GM21723 (cell line): Measurements from ENCODE around the gene TMCO4.
"Not testable (repeated sequence)": the region's sequence is repeated elsewhere in the genome, so short reads cannot be mapped to it uniquely, and the experiment has no call there.

Source experiments
- ATAC-seq: cut with Tn5 transposase; IDR thresholded peaks from one replicate; pipeline ENCODE4 v1.9.1; 2021; ENCODE audit warnings: mild to moderate bottlenecking, moderate library complexity; ENCODE audit not compliant: unreplicated experiment

TMCO4 gene

DNA sequence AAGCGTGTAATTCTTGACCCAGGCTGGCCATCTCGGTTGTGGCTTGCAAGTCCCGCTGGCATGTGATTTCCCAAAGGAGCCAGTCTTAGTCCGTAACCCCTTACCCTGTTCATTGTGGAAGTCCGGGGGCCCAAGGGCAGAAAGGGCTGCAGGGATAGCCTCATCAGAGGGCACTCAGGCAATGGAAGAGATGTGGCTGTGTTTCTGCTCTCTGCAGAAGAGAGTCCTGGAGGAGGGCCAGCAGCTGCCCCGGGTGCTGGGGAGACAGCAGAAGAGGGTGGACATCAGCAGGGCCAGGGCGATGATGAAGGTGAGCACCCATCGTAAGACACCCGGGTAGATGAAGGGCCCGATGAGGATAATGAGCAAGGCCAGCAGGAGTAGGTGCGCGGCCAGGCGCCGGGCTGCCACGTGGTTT, 14.5 kb upstream of the TMCO4 start:
- ATAC-seq = no peak

DNA sequence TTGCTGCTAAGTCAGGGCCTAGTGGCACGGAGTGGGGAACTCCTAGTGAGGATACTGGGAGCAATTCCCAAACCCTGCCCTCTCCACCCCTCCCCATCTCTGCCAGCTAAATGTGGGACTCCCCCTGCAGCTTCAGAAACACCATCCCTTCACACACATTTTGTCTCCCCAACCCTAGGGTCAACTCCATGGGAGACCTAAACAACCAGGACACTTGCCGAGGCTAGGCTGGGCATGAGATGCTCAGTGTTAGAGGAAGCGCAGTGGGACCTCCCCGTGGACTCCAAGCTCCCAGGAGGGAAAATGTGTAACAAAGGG, 13.9 kb upstream of the TMCO4 start:
- ATAC-seq = no peak

DNA sequence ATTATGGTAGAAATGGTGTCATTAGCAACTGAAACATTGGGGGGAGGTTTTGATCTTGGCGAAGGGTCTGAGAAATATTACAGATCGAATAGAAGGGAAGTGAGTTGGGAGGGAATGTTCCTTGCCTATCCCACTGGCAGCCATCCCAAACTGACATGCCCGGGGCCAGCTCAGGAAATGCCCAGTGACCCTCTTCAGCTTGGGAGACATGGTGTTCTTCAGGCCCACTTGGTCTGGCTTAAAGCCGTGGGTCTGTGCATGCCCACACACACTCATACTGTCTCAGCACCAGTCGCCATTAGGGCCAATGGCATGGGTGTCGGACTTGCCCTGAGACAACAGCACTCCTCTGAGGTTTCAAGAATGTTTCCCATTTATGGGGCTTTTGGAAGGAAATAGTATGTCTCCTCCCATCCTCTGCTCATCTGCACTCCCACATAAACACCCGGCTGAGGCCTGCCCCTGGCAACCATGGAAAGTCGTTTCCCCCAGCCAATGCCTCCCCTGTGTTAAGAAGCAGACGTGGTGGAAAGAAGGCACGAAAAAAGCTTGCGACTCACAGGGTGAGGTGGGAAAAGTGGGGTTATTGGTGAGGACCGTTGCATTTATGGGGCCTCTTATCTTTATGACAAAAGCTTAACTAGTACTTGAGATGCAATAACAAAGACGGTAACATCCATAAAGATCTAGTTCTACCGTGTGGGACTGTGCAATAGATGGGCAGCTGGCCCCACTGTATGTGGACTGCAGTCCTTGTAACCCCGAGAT, 13.3 kb upstream of the TMCO4 start:
- ATAC-seq = no peak

GRCh38 chr1:19811206-19811851, 11.6 kb upstream of the TMCO4 start:
- no peak for ATAC-seq

DNA sequence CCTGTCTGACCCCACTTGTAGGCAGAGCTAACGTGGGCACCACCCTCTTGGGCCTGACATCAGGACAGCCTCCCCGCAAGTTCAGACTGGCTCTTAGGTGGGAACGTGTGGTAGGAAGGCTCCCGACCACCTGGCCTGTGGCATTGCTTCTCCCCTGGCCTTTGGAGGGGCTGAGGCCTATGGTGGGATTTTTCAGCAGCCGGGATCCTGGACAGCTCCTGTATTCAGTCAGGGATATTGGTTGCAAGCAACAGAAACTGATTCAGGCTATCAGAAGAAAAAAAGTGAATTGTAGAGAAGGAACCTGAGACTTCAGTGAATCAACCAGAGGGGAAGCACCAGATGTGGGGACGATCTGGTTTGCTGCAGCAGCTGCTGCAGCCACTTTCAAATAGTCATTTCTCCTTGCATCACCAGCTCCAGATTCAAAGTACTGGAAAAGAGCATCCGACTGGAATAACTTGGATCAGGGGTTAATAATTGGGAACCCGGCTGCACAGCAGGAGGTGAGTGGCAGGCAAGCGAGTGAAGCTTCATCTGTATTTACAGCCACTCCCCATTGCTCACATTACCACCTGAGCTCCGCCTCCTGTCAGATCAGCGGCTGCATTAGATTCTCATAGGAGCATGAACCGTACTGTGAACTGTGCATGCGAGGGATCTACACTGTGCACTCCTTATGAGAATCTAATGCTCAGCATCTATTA, 9.5 kb upstream of the TMCO4 start:
- ATAC-seq = no peak

DNA sequence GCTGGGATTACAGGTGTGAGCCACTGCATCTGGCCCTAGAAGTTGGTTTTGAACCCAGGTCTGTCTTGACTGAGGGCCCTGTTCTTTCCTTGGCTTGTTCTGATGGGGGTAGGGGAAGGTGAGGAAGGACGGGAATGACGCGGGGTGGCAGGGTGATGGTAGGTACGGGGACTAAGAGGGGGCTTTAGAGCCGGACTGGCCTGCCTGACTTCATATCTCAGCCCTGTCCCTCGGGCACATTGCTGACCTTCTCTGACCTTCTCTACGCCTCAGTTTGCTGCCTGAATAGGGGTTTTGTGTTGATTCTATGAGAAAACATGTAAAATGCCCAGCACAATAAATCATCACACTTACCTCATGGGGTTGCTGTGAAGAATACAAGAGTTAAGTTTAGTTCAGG, 8.6 kb upstream of the TMCO4 start:
- no peak for ATAC-seq

- ATAC-seq = no peak
Observed at GRCh38 chr1:19804831-19805251, 5.1 kb upstream of the TMCO4 start.

GRCh38 chr1:19802269-19802668, 2.6 kb upstream of the TMCO4 start:
- ATAC-seq = no peak

DNA sequence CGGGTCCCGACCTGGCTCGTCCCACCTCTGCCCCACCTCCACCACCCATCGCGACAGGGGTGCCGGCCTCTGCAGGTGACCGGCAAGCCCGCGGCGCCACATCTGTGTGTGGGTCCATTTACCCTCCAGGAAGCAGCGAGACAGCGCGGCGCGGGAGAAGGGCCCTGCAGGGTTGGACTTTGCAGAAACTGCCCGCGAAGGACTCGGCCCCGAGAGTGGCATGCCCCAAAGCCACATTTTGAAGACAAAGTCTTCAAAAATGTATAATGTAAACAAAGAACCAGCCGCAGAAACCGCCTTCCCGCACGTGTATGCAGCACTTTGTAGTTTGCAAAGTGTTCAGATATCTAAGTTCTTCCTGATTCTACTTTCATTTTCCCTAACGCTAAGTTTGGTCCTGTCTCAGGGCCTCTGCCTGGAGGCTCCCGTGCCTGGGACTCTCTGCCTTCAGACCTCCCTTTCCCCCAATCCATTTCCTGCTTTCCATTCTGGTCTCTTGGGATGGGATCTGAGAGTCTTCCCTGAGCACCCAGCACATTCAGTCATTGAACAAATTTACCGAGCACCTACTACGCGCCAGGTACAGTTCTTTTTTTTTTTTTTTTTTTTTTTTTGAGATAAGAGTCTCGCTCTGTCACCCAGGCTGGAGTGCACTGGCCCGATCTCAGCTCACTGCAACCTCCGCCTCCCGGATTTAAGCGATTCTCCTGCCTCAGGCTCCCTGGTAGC, 524 bp upstream of the TMCO4 start:
- ATAC-seq = no peak

GRCh38 chr1:19798486-19799229, 1.1 kb downstream of the TMCO4 start:
- ATAC-seq = no peak

- no peak for ATAC-seq
Observed at GRCh38 chr1:19797827-19798226, 1.9 kb downstream of the TMCO4 start.

- no peak for ATAC-seq
Observed at GRCh38 chr1:19794583-19794982, 5.1 kb downstream of the TMCO4 start.

- no peak for ATAC-seq
Observed at GRCh38 chr1:19793360-19794046, 6.2 kb downstream of the TMCO4 start.

DNA sequence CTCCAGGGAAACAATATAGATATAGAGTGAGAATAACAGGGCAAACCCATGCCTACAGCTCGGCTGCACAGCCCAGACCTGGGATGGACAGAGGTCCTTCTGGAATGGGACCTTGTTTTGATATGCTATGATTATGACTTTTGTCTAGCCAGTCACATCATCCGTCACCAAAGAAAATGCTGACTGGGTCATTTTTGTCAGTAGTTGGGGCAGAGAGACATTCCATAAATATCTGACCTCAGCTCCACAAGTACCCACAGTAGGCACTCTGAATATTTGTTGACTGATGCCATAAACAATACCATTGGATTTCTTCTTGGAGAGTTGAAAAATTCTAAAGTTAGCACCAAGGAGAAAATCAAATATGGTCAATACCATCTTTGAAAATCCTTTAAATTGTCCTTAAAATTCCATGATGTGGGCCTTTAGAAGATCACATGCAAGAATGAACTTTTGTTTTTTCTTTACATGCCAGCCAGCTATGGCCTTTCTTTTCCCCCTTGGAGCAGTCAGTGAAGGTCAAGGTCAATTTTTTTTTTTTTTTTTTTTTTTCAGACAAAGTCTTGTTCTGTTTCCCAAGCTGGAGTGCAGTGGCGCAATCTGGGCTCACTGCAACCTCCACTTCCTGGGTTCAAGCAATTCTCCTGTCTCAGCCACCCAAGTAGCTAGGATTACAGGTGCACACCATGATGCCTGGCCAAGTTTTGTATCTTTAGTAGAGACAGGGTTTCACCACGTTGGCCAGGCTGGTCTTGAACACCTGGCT, 7.3 kb downstream of the TMCO4 start:
- ATAC-seq = no peak

DNA sequence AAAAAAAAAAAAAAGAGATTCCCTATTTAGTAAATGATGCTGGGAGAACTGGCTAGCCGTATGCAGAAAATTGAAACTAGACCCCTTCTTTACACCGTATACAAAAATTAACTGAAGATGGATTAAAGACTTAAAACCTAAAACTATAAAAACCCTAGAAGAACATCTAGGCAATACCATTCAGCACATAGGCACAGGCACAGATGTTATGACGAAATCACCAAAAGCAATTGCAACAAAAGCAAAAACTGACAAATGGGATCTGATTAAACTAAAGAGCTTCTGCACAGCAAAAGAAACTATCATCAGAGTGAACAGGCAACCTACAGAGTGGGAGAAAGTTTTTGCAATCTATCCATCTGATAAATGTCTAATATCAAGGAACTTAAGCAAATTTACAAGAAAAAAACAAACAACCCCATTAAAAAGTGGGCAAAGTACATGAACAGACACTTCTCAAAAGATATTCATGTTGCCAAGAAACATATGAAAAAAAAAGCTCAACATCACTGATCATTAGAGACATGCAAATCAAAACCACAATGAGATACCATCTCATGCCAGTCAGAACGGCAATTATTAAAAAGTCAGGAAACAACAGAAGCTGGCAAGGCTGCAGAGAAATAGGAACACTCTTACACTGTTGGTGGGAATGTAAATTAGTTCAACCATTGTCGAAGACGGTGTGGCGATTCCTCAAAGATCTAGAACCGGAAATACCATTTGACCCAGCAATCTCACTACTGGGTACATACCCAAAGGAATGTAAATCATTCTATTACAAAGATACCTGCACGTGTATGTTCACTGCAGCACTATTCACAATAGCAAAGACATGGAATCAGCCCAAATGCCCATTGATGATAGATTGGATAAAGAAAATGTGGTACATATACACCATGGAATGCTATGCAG, 9.4 kb downstream of the TMCO4 start:
- not testable (repeated sequence) for ATAC-seq

GRCh38 chr1:19786988-19787423, 12.7 kb downstream of the TMCO4 start:
- ATAC-seq = no peak

- no peak for ATAC-seq
Observed at GRCh38 chr1:19785660-19786059, 14.1 kb downstream of the TMCO4 start.

DNA sequence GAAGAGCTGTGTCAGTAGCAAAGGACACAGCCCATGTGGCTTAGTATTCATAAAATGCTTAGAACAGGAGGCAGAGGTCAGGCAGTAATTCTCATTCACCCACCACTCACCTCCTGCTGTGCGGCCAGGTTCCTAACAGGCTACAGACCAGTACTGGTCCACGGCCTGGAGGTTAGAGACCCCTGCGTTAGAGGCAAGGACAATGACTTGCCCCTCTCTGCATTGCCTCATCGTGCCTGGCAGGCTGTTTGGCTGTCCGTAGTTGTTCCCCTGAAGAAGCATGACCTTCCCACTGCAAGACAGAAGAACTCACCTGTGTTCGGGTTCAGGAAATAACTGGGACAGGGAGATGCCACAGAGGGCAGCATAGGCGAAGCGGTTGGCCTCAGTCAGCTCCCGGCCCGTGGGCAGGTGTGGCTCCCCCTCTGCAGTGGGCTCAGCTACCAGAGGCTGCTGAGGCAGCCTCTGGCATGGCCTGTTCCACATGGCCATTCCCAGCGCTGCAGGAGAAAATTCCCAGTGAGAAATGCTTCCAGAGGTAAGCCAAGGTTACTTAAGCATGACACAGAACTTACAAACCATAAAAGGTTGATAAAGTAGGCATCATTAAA, 19.3 kb downstream of the TMCO4 start:
- ATAC-seq = no peak
